ENCODE data around the gene ADAM12.

Gene ADAM12

DNA sequence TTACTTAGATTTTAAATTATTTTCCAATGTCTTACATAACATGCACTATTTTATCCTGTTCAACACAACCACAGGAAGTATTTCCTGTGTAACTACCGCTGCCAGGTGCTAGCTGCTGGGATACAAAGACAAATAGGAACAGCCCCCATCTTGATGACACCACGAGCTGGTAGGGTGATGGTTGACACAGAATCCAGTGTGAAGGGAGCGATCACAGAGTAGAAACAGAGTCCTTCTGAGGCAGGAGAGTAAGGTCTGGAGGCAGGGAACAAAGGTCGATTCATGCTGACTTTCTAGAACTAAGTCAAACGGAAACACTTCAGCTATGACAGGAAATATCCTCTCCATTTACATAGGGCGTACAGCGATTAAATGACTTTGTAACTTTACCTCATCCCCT lies 232.3 kb downstream of the ADAM12 start:
- no peaks in the 10 kb centered on the region for H3K4me1 ChIP-seq (ENCODE audit: control insufficient read depth in 1 of 2, insufficient read depth in 2 of 2, low read length in 2 of 2)
- peaks cover 0 to 5% of the 10 kb centered on the region in 2 donors for H3K27me3 ChIP-seq (ENCODE audit: control insufficient read depth in 1 of 2, insufficient read depth in 2 of 2, low read length in 2 of 2)
- no peaks in the 10 kb centered on the region for H3K9me3 ChIP-seq (ENCODE audit: control insufficient read depth in 1 of 2, low read length in 2 of 2)
- H3K9ac ChIP-seq (ENCODE audit: low read depth in 1 of 2, low read length in 2 of 2), result no peak overlapping the region
- no peak overlapping the region for H3K4me3 ChIP-seq (ENCODE audit: low read depth in 1 of 2, low read length in 2 of 2)
- no peaks in the 10 kb centered on the region for H3K36me3 ChIP-seq (ENCODE audit: control insufficient read depth in 1 of 2, insufficient read depth in 2 of 2, low read length in 2 of 2)
- H3K27ac ChIP-seq (ENCODE audit: low read depth, low read length), result no peak overlapping the region

GRCh38 chr10:126155528-126155927 lies 232.7 kb downstream of the ADAM12 start:
- H3K9ac ChIP-seq (ENCODE audit: low read depth in 1 of 2, low read length in 2 of 2), result no peak overlapping the region
- H3K4me1 ChIP-seq (ENCODE audit: control insufficient read depth in 1 of 2, insufficient read depth in 2 of 2, low read length in 2 of 2), result no peaks in the 10 kb centered on the region
- H3K4me3 ChIP-seq (ENCODE audit: low read depth in 1 of 2, low read length in 2 of 2), result no peak overlapping the region
- peaks cover 0 to 5% of the 10 kb centered on the region in 2 donors for H3K9me3 ChIP-seq (ENCODE audit: control insufficient read depth in 1 of 2, low read length in 2 of 2)
- H3K27me3 ChIP-seq (ENCODE audit: control insufficient read depth in 1 of 2, insufficient read depth in 2 of 2, low read length in 2 of 2), result peaks cover 0 to 5% of the 10 kb centered on the region in 2 donors
- H3K36me3 ChIP-seq (ENCODE audit: control insufficient read depth in 1 of 2, insufficient read depth in 2 of 2, low read length in 2 of 2), result no peaks in the 10 kb centered on the region
- no peak overlapping the region for H3K27ac ChIP-seq (ENCODE audit: low read depth, low read length)

- no peak overlapping the region for H3K27ac ChIP-seq (ENCODE audit: low read depth, low read length)
- H3K27me3 ChIP-seq (ENCODE audit: control insufficient read depth in 1 of 2, insufficient read depth in 2 of 2, low read length in 2 of 2), result peaks cover 0 to 3% of the 10 kb centered on the region in 2 donors
- H3K9me3 ChIP-seq (ENCODE audit: control insufficient read depth in 1 of 2, low read length in 2 of 2), result peaks cover 0 to 5% of the 10 kb centered on the region in 2 donors
Observed at GRCh38 chr10:126153711-126154628, 234.3 kb downstream of the ADAM12 start.

GRCh38 chr10:126147866-126148587 lies 240.2 kb downstream of the ADAM12 start:
- Histone ChIP-seq H3K4me1 (ENCODE audit: control insufficient read depth in 1 of 2, insufficient read depth in 2 of 2, low read length in 2 of 2) (no peaks in the 10 kb centered on the region), H3K9ac (ENCODE audit: low read depth in 1 of 2, low read length in 2 of 2) (no peak overlapping the region), H3K36me3 (ENCODE audit: control insufficient read depth in 1 of 2, insufficient read depth in 2 of 2, low read length in 2 of 2) (no peaks in the 10 kb centered on the region), H3K9me3 (ENCODE audit: control insufficient read depth in 1 of 2, low read length in 2 of 2) (peaks cover 2 to 5% of the 10 kb centered on the region in 2 donors), H3K27me3 (ENCODE audit: control insufficient read depth in 1 of 2, insufficient read depth in 2 of 2, low read length in 2 of 2) (no peaks in the 10 kb centered on the region), H3K4me3 (ENCODE audit: low read depth in 1 of 2, low read length in 2 of 2) (no peak overlapping the region), H3K27ac (ENCODE audit: low read depth, low read length) (no peak overlapping the region)

More at GRCh38 chr10:126153711-126154628, 234.3 kb downstream of the ADAM12 start:
- no peak overlapping the region for H3K9ac ChIP-seq (ENCODE audit: low read depth in 1 of 2, low read length in 2 of 2)
- H3K4me3 ChIP-seq (ENCODE audit: low read depth in 1 of 2, low read length in 2 of 2), result no peak overlapping the region
- H3K36me3 ChIP-seq (ENCODE audit: control insufficient read depth in 1 of 2, insufficient read depth in 2 of 2, low read length in 2 of 2), result no peaks in the 10 kb centered on the region
- no peaks in the 10 kb centered on the region for H3K4me1 ChIP-seq (ENCODE audit: control insufficient read depth in 1 of 2, insufficient read depth in 2 of 2, low read length in 2 of 2)

DNA sequence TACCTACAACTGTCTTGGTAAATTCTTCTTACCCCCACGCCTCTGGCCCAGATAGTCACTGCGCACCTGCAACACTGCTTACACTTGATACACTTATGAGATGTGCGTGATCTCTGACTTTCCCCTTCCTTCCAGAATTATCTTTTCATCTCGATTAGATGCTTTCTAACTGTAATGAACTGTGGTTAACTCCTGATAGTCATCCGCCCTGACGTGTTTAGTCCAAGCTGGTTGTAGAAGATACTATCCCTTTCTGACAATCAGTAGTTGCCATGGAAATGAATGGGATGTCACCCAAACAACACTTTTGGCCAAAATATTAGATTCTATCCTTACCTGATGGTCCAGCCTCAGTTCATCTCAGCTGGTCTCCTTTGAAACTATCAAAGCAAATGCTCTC lies 241.5 kb downstream of the ADAM12 start:
- Histone ChIP-seq H3K27ac (ENCODE audit: low read depth, low read length) (no peak overlapping the region), H3K9ac (ENCODE audit: low read depth in 1 of 2, low read length in 2 of 2) (no peak overlapping the region), H3K4me3 (ENCODE audit: low read depth in 1 of 2, low read length in 2 of 2) (no peak overlapping the region), H3K36me3 (ENCODE audit: control insufficient read depth in 1 of 2, insufficient read depth in 2 of 2, low read length in 2 of 2) (no peaks in the 10 kb centered on the region), H3K4me1 (ENCODE audit: control insufficient read depth in 1 of 2, insufficient read depth in 2 of 2, low read length in 2 of 2) (no peaks in the 10 kb centered on the region), H3K9me3 (ENCODE audit: control insufficient read depth in 1 of 2, low read length in 2 of 2) (peaks cover 4 to 5% of the 10 kb centered on the region in 2 donors), H3K27me3 (ENCODE audit: control insufficient read depth in 1 of 2, insufficient read depth in 2 of 2, low read length in 2 of 2) (no peaks in the 10 kb centered on the region)

GRCh38 chr10:126143117-126143516 lies 245.2 kb downstream of the ADAM12 start:
- no peaks in the 10 kb centered on the region for H3K27me3 ChIP-seq (ENCODE audit: control insufficient read depth in 1 of 2, insufficient read depth in 2 of 2, low read length in 2 of 2)
- no peaks in the 10 kb centered on the region for H3K36me3 ChIP-seq (ENCODE audit: control insufficient read depth in 1 of 2, insufficient read depth in 2 of 2, low read length in 2 of 2)
- H3K9ac ChIP-seq (ENCODE audit: low read depth in 1 of 2, low read length in 2 of 2), result no peak overlapping the region
- H3K9me3 ChIP-seq (ENCODE audit: control insufficient read depth in 1 of 2, low read length in 2 of 2), result peaks cover 0 to 4% of the 10 kb centered on the region in 2 donors
- H3K27ac ChIP-seq (ENCODE audit: low read depth, low read length), result no peak overlapping the region
- H3K4me3 ChIP-seq (ENCODE audit: low read depth in 1 of 2, low read length in 2 of 2), result no peak overlapping the region
- H3K4me1 ChIP-seq (ENCODE audit: control insufficient read depth in 1 of 2, insufficient read depth in 2 of 2, low read length in 2 of 2), result no peaks in the 10 kb centered on the region

DNA sequence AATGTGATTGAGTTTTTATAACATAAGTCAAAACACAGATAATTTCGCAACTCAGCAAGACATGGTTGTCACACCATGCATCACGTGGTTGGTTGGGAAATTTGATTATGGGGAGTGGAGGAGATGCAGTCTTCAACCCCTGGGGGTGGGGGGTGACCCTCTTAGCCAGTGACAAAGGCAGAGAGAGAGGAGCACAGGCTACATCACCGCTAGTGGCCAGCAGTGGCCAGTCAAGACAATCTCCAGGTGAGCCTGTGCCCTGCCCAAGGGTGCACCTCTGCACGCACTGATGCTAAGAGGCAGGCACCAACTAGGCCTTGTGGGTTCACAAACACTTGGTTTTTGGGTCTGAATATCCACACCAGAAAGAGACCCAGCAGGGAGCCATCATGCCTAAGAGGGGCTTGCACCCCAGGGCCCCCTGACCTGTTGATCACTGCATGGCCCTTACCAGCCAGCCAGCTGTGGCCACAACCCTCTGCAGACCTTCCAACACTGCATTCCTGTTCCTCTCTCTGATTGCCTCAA lies 247.5 kb downstream of the ADAM12 start:
- no peak overlapping the region for H3K27ac ChIP-seq (ENCODE audit: low read depth, low read length)
- H3K4me1 ChIP-seq (ENCODE audit: control insufficient read depth in 1 of 2, insufficient read depth in 2 of 2, low read length in 2 of 2), result no peaks in the 10 kb centered on the region
- no peak overlapping the region for H3K9ac ChIP-seq (ENCODE audit: low read depth in 1 of 2, low read length in 2 of 2)
- H3K4me3 ChIP-seq (ENCODE audit: low read depth in 1 of 2, low read length in 2 of 2), result no peak overlapping the region
- H3K27me3 ChIP-seq (ENCODE audit: control insufficient read depth in 1 of 2, insufficient read depth in 2 of 2, low read length in 2 of 2), result no peaks in the 10 kb centered on the region
- no peaks in the 10 kb centered on the region for H3K36me3 ChIP-seq (ENCODE audit: control insufficient read depth in 1 of 2, insufficient read depth in 2 of 2, low read length in 2 of 2)
- peaks cover 0 to 4% of the 10 kb centered on the region in 2 donors for H3K9me3 ChIP-seq (ENCODE audit: control insufficient read depth in 1 of 2, low read length in 2 of 2)

- Histone ChIP-seq H3K4me1 (ENCODE audit: control insufficient read depth in 1 of 2, insufficient read depth in 2 of 2, low read length in 2 of 2) (peaks cover 6 to 8% of the 10 kb centered on the region in 2 donors), H3K9ac (ENCODE audit: low read depth in 1 of 2, low read length in 2 of 2) (no peak overlapping the region), H3K36me3 (ENCODE audit: control insufficient read depth in 1 of 2, insufficient read depth in 2 of 2, low read length in 2 of 2) (no peaks in the 10 kb centered on the region), H3K9me3 (ENCODE audit: control insufficient read depth in 1 of 2, low read length in 2 of 2) (no peaks in the 10 kb centered on the region), H3K27ac (ENCODE audit: low read depth, low read length) (no peak overlapping the region), H3K4me3 (ENCODE audit: low read depth in 1 of 2, low read length in 2 of 2) (no peak overlapping the region), H3K27me3 (ENCODE audit: control insufficient read depth in 1 of 2, insufficient read depth in 2 of 2, low read length in 2 of 2) (no peaks in the 10 kb centered on the region)
Observed at GRCh38 chr10:126137562-126138221, 250.6 kb downstream of the ADAM12 start.

- Histone ChIP-seq H3K4me1 (ENCODE audit: control insufficient read depth in 1 of 2, insufficient read depth in 2 of 2, low read length in 2 of 2) (peaks cover 6 to 8% of the 10 kb centered on the region in 2 donors), H3K9ac (ENCODE audit: low read depth in 1 of 2, low read length in 2 of 2) (no peak overlapping the region), H3K9me3 (ENCODE audit: control insufficient read depth in 1 of 2, low read length in 2 of 2) (no peaks in the 10 kb centered on the region), H3K27ac (ENCODE audit: low read depth, low read length) (no peak overlapping the region), H3K4me3 (ENCODE audit: low read depth in 1 of 2, low read length in 2 of 2) (no peak overlapping the region), H3K27me3 (ENCODE audit: control insufficient read depth in 1 of 2, insufficient read depth in 2 of 2, low read length in 2 of 2) (no peaks in the 10 kb centered on the region), H3K36me3 (ENCODE audit: control insufficient read depth in 1 of 2, insufficient read depth in 2 of 2, low read length in 2 of 2) (no peaks in the 10 kb centered on the region)
Observed at GRCh38 chr10:126135941-126136595, 252.2 kb downstream of the ADAM12 start.
